HG03066 (cell line): ENCODE results near the gene MSANTD2.
A peak's percentile ranks its signal among the peaks of the same experiment; 100 is the strongest.

Experiments used
- ATAC-seq: cut with Tn5 transposase; IDR thresholded peaks from one replicate; pipeline ENCODE4 v1.9.1; 2021; ENCODE audit warnings: low read depth; ENCODE audit not compliant: unreplicated experiment

The MSANTD2 gene

DNA sequence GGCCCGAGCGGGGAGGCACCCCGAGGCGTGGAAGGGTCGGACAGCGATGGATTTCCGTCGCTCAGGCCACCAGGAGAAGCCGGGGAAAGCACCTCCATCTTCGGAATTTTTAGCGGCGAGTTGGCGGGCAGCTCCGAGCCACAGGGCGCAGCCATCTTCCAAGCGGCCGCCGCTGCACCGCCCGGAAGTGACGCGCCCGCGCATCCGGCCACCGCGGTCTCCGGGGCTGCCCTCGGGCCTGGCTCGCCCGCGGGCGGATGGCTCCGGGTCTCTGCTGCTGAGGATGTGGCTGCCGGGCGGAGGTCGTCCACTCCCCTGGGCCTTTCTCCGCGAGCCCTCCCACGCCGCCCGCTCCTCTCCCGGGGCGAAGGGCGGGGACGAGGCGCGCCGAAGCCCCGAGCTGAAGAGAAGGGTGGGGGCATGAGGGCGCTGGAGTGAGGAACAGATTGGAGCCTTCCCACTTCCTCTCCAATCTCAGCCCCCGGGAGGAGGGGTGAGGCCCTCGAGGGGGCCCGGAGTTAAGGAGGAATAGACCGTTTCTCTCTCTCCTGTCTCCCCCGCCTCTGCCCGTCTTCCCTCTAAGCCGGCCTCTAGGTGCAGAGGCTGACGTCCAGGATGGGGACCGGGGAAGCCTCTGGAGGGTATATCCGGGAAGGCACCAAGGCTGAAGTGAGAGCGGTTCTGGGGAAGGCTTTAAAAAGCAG lies at the start of gene MSANTD2:
Gene MSANTD2 (minus strand): TSS at position 181 of the 704 bp plus-strand sequence. CDS start 26 bp downstream, at position 155.
- ATAC-seq = peak; percentile 84

DNA sequence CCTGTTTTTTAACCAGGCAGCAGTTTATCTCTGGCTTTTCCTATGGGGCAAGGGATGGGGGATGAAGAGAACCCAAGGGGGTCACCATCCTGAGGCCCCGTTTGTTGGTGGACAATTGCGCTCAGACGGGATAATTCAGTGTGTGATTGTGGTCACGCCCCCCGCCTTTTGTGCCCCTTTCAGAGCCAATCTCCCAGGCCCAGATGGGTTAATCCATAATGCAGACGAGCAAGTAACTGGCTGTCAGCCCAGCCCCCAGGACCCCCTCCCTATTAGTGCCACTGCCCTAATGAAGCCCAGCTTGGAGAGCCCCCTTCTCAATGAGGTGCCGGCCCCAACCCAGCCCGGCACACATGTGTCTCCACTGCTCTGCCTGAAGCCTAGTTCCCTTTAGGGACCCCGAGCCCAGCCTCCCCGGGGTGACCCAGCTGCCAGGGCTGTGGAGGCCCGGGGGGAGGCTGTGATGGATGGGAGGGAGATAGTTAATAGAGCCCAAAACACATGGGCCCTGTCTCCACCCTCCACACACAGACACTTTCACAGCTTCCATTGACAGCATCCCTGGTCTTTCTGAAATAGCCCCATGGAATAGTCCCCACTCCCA lies 46.0 kb upstream of the MSANTD2 start:
- ATAC-seq = no peak

DNA sequence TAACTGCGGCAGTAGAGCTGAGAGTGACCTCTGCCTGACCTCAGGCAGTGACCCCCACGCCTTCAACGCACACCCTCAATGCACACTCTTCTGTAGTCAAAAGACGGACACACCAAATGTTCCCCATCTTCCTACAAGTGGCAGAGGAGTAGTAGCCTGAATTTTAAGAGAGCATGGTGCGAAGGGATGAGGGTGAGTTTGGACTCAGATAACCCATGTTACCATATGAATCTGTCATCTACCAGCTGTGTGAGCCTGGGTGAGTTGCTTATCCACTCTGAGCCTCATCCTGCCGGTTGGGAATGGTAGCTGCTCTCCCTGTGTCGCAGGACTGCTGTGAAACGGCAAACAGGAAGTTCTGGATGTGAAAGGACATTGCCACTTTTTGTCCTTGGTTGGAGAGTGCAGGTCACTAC lies 44.5 kb upstream of the MSANTD2 start:
- ATAC-seq = no peak

DNA sequence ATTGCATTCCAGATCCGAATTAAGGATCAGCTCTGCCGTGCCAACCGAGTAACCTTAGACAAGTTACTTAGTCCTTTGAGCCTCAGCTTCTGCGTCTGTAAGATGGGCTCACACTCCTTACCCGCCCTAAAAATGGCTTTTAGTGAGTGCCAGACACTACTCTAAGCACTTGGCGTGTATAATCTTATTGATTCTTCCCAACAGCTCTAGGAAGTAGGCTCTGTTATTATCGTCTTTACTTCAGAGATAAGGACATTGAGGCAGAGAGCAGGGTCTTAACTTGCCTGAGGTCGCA lies 43.4 kb upstream of the MSANTD2 start:
- no peak for ATAC-seq

DNA sequence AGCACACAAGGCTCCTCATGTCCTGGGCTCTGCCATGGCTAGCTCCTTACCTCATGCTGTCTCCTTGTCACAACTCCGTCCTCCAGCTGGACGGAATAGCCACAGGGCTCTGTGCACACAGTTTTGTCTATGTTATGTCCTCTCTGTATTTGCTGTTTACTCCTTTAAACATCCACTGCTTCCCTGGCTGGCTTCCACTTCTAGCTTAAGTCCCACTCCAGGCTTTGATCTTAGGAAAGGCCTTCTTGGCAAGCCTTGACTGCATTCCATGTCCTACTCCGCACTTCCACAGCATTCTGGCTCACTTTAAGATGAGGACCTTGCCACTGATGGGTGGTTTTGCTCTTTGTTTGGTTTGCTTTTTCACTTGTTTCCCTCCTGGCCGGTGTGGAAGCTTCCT lies 42.1 kb upstream of the MSANTD2 start:
- ATAC-seq = no peak

DNA sequence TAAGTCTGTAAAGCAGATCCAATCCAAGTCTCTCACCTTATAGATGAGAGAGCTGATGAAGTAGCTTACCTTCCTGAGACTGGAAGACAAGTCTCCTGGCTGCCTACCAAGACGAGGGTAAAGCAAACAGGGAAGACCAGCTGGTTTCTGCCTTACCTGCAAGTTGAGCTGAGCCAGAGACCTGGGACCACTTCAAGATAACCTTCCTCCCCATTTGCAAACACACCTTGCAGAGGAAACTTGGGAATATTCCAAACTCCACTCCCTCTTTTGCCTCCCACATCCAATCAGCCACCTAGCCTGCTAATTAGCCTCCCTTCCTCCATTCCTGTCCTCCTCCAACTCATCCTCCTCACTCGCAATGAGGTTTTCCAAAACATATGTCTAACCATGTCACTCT lies 41.6 kb upstream of the MSANTD2 start:
- no peak for ATAC-seq

DNA sequence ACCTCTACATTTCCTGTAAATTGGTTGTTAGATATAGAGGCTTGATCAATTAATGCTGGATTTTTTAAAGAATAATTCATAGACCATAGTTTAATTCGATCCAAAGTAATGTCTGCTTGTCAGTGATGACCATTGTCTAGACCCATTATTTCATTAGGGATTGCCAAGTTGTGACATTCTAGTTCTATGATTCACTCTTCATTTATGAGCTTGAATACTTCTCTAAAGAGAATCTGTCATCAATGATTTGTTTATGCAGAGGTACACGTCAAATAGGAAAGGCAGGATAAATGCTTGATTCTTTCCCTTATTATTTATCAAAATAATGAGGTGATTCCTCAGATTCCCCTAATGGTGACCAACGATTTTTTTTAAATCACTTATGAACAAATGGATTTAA lies 41.0 kb upstream of the MSANTD2 start:
- ATAC-seq = no peak

DNA sequence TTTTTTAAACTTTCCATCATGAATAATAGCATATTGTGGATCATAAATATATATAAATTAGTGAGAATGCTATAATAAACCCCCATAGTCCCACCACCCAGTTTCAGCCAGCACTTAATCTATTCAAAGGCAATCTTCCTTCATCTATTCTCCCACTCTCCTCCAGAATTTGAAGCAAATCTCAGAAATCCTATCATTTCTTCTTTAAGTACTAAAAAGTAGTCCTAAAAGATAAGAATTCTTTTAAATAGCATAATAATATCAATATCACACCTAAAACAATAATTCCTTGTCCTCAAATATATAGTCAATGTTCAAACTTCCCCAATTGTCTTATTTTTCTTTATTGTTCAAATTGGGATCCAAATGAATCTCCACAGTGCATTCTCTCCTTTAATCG lies 40.5 kb upstream of the MSANTD2 start:
- ATAC-seq = no peak

DNA sequence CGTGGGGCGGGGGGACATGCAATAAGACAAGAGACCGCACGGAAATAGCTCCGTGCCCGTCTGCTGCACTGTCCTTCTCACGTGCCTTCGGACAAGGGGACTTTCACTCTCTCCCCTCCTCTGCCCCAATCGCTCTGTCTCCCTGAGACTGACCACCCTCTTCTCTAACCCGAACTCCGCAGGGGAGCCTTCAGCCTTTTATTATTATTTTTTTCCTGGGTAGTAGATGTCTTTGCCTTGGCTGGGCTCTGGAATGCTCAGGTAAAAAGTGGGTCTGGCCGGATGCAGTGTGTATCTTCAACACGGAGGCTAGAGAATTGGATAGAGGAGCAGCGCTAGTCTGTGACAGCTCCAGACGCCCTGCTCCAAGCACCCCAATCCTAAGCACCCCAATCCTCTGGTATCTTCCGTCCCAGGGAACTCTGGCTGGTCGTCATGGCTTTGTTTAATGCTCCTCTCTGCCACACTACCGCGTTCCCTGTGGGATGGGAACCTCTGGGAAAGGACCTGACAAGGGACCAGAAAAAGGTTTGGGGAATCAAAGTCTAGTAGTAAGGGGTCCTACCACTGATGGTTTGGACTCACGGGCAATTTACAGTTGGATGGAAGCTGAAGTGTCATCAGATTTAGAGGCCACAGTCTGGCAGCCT lies 39.9 kb upstream of the MSANTD2 start:
- no peak for ATAC-seq

DNA sequence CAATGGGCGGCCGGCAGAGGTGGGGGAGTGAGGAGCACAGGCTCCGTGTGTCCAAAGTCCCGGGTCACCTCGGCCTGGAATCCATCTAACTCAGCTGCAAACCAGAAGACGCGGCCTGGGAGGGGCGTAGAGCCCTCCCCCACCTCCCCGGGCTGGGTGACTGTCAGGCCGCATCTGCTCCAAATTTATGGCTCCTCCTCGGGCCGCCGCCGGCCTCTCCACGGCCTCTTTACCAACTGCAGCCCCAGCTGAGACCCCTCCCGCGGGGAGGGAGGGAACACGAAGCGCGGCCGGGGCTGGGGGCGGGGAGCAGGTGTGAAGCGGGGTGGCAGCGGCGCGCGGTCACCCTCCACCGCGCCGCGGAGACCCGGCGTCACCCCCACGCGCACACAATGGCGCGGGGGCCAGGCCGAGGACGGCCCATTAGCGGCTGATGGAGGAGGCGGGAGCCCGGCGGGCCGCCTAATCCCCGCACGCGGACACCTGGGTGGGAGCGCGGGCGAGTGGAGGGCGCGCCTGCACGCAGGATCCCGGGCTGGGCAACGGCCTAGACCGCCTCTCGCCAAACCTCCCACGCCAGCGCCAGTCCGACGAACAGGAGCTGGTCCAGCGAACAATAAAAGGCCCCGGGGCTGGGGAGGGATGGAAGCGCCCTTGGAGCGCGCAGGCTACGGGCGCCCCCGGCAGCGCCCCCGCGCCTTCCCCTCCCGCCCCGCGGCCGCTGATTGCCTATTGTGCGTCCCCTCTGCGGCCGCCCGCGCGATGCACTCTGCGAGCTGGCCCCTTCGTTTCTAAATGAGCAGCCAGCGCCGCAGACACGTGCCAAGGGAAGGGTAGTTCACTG lies 39.1 kb upstream of the MSANTD2 start:
- ATAC-seq = no peak

DNA sequence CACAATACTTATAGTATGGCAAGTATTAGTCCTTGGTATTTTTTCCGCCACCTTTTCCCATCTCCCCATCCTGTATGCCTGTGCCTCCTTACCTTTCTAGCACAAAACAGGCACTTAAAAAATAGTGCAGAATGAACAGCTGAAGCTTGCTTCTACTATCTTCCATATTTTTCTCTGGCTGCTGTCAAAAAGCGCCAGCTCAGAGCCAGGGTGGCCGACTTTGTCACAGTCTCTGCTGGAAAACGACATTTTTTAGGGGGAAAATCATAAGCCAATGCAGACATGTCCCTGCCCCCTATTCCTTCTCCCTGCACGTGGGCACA lies 38.6 kb upstream of the MSANTD2 start:
- no peak for ATAC-seq

DNA sequence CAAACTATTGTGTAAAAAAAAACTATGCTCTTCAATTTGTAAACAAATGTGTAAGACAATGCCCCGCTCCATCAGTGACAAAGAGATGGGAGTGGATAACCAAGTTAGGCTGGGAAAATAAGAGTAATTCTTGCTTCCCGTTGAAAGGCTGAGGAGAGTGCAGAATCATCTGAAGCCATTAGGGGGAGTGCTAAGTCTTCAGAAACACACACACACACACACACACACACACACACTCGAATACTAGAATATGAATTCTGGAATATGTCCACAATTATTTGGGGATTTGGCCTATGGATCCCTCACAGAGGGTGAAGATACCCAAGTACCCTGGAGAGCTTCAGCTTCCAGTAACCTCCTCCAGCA lies 37.3 kb upstream of the MSANTD2 start:
- ATAC-seq = peak; percentile 38

DNA sequence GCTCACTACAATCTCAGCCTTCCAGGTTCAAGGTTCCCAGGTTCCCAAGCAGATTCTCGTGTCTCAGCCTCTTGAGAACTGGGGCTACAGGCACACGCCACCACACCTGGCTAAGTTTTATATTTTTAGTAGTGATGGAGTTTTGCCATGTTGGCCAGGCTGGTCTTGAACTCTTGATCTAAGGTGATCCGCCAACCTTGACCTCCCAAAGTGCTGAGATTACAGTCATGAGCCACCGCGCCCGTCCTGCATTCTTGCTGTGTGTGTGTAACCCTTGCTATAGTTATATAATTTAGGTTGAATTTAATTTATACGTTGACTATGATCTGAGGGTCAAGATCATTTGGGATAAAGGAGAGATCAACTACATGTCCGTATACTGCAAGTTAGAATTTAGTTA lies 35.7 kb upstream of the MSANTD2 start:
- ATAC-seq = no peak

DNA sequence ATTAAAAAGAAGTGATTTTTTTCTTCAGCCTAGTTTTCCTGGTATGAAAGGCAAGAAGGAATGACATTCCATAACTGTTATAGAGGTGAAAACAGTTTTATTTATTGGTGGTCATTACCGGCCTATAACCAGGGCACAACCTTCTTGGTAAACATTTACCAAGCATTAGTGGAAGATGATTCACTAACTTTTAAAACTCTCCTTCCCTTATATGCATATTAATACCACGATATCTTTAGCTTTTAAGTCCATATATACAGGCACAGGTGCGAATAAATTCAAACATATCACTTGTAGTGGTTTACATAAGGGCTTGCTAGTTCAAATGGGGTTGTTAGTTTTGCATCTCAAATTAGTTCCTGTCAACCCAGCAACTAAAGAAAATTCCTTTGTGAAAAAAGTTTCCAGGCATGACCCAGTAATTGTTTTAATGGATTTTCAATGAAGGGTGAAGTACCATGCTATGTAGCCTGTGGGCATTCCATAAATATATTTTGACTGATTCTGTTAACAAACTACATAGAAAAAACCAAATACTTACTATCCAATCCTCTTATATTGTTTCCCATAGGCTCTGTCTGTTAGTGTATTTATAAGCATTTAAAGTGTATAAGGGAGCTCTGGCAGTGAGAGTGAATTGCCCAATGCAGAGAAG lies 34.4 kb upstream of the MSANTD2 start:
- ATAC-seq = no peak

DNA sequence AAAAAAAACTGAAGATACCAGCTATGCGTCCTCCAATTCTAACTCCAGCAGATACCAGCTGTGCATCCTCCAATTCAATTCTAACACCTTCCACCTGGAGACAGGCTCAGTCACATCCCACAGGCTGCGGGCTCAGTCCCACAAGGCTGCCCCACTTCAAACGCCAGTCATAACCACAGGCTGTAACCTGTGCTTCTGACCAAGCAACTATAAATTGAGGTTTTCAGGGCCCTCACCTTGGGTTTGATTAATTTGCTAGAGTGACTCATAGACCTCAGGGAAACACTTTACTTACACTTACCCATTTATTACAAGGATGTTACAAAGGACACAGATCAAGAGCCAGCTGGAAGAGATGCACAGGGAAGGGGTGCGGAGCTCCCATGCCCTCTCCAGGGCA lies 32.4 kb upstream of the MSANTD2 start:
- no peak for ATAC-seq

DNA sequence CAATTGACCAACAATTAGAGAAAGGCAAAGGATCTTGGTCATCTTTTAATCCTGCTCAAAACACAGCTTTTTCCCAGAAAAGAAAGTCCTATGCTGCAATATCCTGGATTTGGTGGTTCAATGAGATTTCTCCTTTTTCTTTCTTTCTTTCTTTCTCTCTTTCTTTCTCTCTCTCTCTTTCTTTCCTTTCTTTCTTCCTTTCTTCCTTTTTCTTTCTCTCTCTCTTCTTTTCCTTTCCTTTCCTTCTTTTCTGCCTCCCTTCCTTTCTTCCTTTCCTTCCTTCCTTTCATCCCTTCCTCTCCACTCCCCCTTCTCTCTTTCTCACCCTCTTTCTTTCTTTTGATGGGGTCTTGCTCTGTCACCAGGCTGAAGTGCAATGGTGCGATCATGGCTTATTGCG lies 31.7 kb upstream of the MSANTD2 start:
- no peak for ATAC-seq

DNA sequence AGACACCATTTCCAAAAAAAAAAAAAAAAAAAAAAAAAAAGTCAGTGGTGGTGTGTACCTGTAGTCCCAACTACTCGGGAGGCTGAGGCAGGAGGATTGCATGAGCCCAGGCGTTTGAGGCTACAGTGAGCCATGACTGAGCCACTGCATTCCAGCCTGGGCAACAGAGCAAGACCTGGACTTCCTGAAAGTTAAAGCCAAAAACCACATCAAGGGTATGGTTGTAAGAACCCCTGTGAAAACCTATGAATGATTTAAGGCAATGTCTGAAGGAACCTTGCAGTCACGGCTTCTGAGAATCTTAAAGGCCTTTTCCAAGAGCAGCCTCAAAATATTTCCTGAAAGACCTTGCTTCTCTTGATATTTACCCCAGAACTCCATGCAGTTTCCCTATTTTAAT lies 30.5 kb upstream of the MSANTD2 start:
- no peak for ATAC-seq

DNA sequence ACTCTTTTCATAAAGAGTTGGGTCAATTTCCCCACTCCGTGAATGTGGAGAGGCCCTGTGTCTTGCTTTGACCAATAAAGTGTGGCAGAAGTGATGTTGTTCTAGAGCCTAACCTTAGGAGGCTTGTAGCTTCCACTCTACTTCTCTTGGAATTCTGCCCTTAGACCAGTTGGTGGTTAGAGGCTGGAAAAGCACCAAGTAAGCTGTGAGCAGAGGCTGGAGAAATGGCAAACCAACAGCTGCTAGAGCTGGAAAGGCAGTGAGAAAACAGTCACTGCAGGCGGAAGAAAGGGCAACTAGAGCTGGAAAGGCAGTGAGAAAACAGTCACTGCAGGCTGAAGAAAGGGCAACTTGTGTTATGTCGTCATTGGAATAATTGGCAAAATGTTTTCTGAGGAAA lies 29.8 kb upstream of the MSANTD2 start:
- no peak for ATAC-seq

DNA sequence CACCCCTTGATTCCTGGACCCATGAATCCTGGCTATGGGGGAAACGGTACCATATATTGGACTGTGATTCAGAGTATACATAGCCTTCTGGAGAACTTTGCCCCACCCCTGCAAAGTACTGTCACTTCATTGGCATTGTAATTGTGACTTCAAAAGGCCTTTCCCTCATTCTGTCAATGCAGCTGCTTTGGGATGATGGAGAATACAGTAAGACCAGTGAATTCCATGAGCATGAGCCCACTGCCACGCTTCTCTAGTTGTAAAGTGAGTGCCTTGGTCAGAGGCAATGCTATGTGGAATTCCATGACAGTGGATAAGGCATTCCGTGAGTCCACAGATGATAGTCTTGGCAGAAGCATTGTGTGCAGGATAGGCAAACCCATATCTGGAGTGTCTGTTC lies 25.7 kb upstream of the MSANTD2 start:
- no peak for ATAC-seq

DNA sequence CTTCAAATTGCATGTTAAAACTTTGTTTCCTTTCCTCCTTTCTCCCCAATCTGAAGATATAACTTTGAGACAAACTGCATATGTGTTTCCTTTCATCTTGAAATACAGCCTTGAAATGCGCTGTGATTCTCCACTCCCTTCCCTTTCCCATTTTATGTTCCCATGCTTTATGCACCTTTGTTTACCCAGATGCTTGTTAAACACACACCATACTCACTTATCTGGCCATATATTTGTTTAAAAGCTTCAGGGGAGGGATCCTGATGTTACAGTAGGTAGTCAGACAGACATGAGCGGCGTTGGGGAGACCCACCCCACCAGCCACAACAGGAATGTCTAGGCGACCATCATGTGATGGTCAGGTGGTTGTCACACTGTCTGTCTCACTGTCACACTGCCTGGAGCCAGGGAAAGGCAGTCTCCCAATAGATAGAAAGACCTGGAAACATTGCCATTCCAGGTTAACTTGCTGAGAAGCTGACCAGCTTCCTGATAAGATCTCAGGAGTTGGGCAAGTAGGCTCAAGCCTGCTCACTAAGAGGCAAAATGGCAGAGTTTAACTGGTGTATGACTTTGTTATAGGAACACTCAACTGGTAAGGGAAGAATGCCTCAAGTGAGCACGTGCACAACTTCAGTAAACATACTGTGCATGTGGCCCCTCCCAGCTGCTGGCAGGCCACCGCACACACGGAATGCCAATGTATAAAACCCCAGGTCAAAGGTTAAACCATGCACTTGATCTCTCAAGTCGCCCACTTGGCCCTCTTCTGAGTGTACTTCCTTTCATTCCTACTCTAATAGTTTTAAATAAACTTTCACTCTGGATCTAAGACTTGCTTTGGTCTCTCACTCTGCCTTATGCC lies 23.5 kb upstream of the MSANTD2 start:
- ATAC-seq = no peak
